Thoracic aorta (tissue), 2 donors: ENCODE measurements around the gene DRD2. TPM values are rescaled to one million over a fixed set of nuclear protein-coding genes. Genes with fewer than 3 reads are reported as not detected.

Experiments used
- ATAC-seq: fragments of 150-250 bp; one replicate; pipeline ENCODE4 v1.8.0; 2017; ENCODE audit warnings: low read depth; ENCODE audit not compliant: insufficient number of reproducible peaks, low FRiP score
- DNase-seq: peaks from one replicate; pipeline ENCODE4 v3.0.0-alpha.2; 2020; ENCODE audit warnings: low spot score
- H3K27ac ChIP-seq, 2 donors: fragments of 200-600 bp; sonication (generic); 1 replicate in 1 of 2; 2 replicates in 1 of 2; pipeline ENCODE4 v1.5.1; 2016; ENCODE audit warnings: mild to moderate bottlenecking in 2 of 2, moderate library complexity in 2 of 2
- H3K27me3 ChIP-seq: fragments of 200-600 bp; sonication (generic); replicated peaks from 2 replicates; pipeline ENCODE4 v1.6.0; 2016; ENCODE audit warnings: mild to moderate bottlenecking; ENCODE audit not compliant: insufficient read depth
- H3K36me3 ChIP-seq: fragments of 200-600 bp; sonication (generic); one replicate; pipeline ENCODE4 v1.5.1; 2016
- H3K4me1 ChIP-seq, 2 donors: fragments of 200-600 bp; sonication (generic); 1 replicate in 1 of 2; 2 replicates in 1 of 2; pipeline versions ENCODE4 v1.5.1 to v1.6.0; 2016; ENCODE audit warnings: low read depth in 2 of 2, mild to moderate bottlenecking in 1 of 2; ENCODE audit not compliant: control insufficient read depth in 1 of 2
- H3K4me3 ChIP-seq: fragments of 200-600 bp; sonication (generic); 2 replicates; pipeline ENCODE4 v1.5.1; 2016; ENCODE audit warnings: mild to moderate bottlenecking
- H3K9me3 ChIP-seq: fragments of 200-600 bp; sonication (generic); 2 replicates; pipeline ENCODE4 v1.5.1; 2016
- total RNA-seq, 2 donors: library from RNA; depleted of rRNA; stranded (reverse); fragments of >200 nt; gene quantifications; one replicate each; pipeline versions ENCODE4 v1.1.0 to v1.2.3, GENCODE V29; 2016
- TF ChIP-seq, protein P1 (sequence below): fragments of 200-600 bp; sonication (generic); IDR thresholded peaks from one replicate; pipeline ENCODE4 v1.5.1; 2019; ENCODE audit warnings: antibody characterized with exemption

Gene DRD2
- total RNA-seq, 2 donors from 2014 or later, result not detected

DNA sequence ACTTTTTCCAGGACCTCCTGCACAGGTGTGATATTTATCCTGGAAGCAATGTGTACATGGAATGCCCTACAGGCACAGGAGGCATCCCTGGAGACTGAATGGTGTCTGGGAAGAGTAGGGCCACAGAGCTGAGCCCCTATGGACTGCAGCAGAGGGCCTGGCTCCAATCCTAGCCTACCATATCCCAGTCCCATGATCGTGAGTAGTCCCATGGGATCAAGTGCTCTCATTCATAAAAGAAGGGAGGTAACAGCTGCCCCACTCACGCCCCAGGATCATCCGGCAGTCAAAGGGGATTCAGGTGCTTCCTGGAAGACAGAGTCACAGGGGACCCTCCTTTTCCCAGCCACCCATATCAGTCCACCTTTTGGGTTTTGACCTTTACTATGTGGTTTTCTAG lies 63.7 kb downstream of the DRD2 start:
- Histone ChIP-seq H3K36me3 (no peaks in the 10 kb centered on the region), H3K27me3 (no peaks in the 10 kb centered on the region), H3K27ac (no peak overlapping the region), H3K4me3 (no peak overlapping the region), H3K9me3 (no peaks in the 10 kb centered on the region), H3K4me1 (no peaks in the 10 kb centered on the region)
- TF ChIP-seq, protein P1, sequence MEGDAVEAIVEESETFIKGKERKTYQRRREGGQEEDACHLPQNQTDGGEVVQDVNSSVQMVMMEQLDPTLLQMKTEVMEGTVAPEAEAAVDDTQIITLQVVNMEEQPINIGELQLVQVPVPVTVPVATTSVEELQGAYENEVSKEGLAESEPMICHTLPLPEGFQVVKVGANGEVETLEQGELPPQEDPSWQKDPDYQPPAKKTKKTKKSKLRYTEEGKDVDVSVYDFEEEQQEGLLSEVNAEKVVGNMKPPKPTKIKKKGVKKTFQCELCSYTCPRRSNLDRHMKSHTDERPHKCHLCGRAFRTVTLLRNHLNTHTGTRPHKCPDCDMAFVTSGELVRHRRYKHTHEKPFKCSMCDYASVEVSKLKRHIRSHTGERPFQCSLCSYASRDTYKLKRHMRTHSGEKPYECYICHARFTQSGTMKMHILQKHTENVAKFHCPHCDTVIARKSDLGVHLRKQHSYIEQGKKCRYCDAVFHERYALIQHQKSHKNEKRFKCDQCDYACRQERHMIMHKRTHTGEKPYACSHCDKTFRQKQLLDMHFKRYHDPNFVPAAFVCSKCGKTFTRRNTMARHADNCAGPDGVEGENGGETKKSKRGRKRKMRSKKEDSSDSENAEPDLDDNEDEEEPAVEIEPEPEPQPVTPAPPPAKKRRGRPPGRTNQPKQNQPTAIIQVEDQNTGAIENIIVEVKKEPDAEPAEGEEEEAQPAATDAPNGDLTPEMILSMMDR, result no peak
- no peak for ATAC-seq
- no peak for DNase-seq

DNA sequence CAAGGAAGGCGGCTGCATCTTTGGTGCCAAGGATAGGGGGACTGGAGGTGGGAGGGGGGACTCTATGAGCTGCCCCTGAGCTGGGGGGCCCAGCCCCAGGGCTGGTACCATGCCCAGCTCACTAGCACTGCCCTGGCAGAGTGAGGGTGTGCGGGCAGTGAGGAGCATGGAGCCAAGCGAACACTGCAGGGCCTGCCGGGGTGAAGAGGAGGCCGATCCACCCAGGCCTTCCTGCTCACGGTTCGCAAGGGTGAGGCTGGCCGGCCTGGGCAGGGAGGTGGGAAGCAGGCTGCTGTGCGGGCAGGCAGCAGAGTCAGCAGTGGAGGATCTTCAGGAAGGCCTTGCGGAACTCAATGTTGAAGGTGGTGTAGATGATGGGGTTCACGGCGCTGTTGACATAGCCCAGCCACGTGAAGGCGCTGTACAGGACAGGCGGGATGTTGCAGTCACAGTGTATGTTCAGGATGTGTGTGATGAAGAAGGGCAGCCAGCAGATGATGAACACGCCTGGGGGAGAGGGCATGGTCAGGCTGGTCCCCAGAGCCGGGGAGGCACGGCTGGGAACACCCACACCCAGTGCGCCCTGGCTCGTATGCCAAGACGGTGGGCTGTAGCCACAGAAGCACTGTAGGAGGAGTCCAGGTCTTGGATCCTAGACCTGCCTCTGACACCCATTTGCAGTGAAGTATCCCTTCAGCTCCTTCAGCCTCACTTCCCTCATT lies 64.6 kb downstream of the DRD2 start:
- no peak overlapping the region for H3K27ac ChIP-seq
- ATAC-seq, result no peak
- DNase-seq, result no peak
- H3K9me3 ChIP-seq, result no peaks in the 10 kb centered on the region
- TF ChIP-seq, protein P1, result no peak
- H3K36me3 ChIP-seq, result no peaks in the 10 kb centered on the region
- H3K4me3 ChIP-seq, result no peak overlapping the region
- no peaks in the 10 kb centered on the region for H3K4me1 ChIP-seq
- no peaks in the 10 kb centered on the region for H3K27me3 ChIP-seq

DNA sequence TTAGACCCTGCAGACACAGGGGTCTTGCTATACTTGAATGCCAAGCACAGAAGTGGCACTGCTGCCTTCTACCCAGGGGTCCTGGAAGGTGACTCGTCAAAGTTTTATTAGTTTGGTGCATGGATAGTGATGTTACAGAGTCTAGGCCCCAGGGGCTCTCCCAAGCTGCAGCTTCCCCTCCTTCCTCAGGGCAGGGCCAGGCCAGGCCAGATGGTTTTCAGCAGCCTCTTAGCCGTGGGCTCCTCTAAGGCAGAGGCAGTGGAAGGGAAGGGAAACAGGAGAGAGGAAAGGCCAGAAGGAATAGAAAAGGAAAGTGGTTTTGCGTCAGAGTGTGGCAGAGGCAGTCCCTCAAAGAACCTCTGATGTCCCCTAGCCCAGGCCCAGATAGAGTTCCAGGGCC lies 65.7 kb downstream of the DRD2 start:
- no peak overlapping the region for H3K27ac ChIP-seq
- DNase-seq (no peak), ATAC-seq (no peak)
- no peaks in the 10 kb centered on the region for H3K9me3 ChIP-seq
- no peaks in the 10 kb centered on the region for H3K27me3 ChIP-seq
- H3K36me3 ChIP-seq, result no peaks in the 10 kb centered on the region
- H3K4me3 ChIP-seq, result no peak overlapping the region
- no peaks in the 10 kb centered on the region for H3K4me1 ChIP-seq
- TF ChIP-seq, protein P1, result no peak

DNA sequence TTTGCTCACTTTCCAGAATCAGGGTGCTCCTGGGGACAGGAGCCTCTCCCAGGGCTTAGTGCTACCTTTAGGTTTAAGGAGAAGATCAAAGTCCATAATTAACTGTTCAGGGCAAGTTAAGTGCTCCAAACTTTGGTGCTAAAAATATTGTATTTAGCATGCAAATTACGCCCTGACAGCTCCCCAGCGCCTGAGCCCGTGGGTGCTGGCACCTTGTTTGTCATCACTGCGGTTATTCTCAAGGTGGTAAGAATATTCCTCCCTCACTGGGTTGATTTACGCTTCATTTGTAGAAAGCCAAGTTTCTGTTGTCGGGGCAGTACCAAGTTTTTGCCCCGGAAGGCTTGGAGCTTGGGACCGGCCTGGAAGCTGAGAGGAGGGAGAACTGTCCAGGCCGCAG lies 66.3 kb downstream of the DRD2 start:
- Histone ChIP-seq H3K27me3 (no peaks in the 10 kb centered on the region), H3K9me3 (no peaks in the 10 kb centered on the region), H3K4me3 (no peak overlapping the region), H3K27ac (no peak overlapping the region), H3K4me1 (no peaks in the 10 kb centered on the region), H3K36me3 (no peaks in the 10 kb centered on the region)
- TF ChIP-seq, protein P1, result no peak
- ATAC-seq (no peak), DNase-seq (no peak)

DNA sequence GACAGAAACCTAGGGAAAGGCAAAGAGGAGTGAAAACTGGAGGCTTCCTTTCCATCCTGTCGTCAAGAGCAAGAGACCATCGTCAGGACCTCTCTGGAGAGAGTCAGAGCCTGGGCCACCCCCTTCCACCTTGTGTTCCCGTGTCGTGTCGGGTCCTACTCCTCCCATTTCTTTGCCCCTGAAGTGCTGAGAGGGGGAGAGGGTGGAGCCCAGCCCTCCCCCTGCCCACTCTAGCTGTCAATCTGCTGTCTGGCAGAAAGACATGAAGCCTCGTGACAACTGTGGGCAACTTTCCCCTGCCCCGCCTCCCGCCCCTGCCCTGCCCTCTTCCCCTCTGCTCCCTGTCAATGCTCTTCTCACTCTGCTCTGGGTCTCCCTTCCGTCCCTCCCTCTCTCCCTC lies 67.0 kb downstream of the DRD2 start:
- DNase-seq (no peak), ATAC-seq (no peak)
- no peaks in the 10 kb centered on the region for H3K36me3 ChIP-seq
- no peaks in the 10 kb centered on the region for H3K4me1 ChIP-seq
- H3K4me3 ChIP-seq, result no peak overlapping the region
- no peaks in the 10 kb centered on the region for H3K9me3 ChIP-seq
- TF ChIP-seq, protein P1, result no peak
- no peaks in the 10 kb centered on the region for H3K27me3 ChIP-seq
- H3K27ac ChIP-seq, result no peak overlapping the region
